Stromal cell of bone marrow (primary cell): ENCODE data around the gene CFAP77.

Experiments used
- DNase-seq: peaks from one replicate; pipeline ENCODE4 v3.0.0-alpha.2; 2012; ENCODE audit warnings: low read depth

Gene CFAP77

GRCh38 chr9:132456241-132456640, 46.2 kb downstream of the CFAP77 start:
- no peak for DNase-seq

- DNase-seq: no peak
Observed at GRCh38 chr9:132457504-132458236, 47.7 kb downstream of the CFAP77 start.

GRCh38 chr9:132458432-132458831, 48.4 kb downstream of the CFAP77 start:
- DNase-seq: no peak

- DNase-seq: no peak
Observed at GRCh38 chr9:132459661-132460060, 49.6 kb downstream of the CFAP77 start.

GRCh38 chr9:132460240-132460639, 50.2 kb downstream of the CFAP77 start:
- DNase-seq: no peak

- DNase-seq: no peak
Observed at GRCh38 chr9:132461281-132461896, 51.4 kb downstream of the CFAP77 start.

GRCh38 chr9:132461971-132462370, 52.0 kb downstream of the CFAP77 start:
- DNase-seq: no peak

GRCh38 chr9:132464547-132464946, 54.5 kb downstream of the CFAP77 start:
- no peak for DNase-seq

GRCh38 chr9:132465131-132465635, 55.2 kb downstream of the CFAP77 start:
- no peak for DNase-seq

- DNase-seq: no peak
Observed at GRCh38 chr9:132472199-132472598, 62.2 kb downstream of the CFAP77 start.

GRCh38 chr9:132472599-132472998, 62.6 kb downstream of the CFAP77 start:
- no peak for DNase-seq

- DNase-seq: no peak
Observed at GRCh38 chr9:132474253-132474652, 64.2 kb downstream of the CFAP77 start.

GRCh38 chr9:132478353-132479050, 68.5 kb downstream of the CFAP77 start:
- no peak for DNase-seq

- DNase-seq: no peak
Observed at GRCh38 chr9:132479733-132480132, 69.7 kb downstream of the CFAP77 start.

GRCh38 chr9:132481053-132481849, 71.2 kb downstream of the CFAP77 start:
- DNase-seq: no peak

GRCh38 chr9:132482196-132482813, 72.3 kb downstream of the CFAP77 start:
- DNase-seq: no peak

- no peak for DNase-seq
Observed at GRCh38 chr9:132485393-132485792, 75.4 kb downstream of the CFAP77 start.

GRCh38 chr9:132486706-132487350, 76.8 kb downstream of the CFAP77 start:
- no peak for DNase-seq

GRCh38 chr9:132487351-132487791, 77.4 kb downstream of the CFAP77 start:
- DNase-seq: no peak

GRCh38 chr9:132487980-132488535, 78.0 kb downstream of the CFAP77 start:
- no peak for DNase-seq

GRCh38 chr9:132488626-132489025, 78.6 kb downstream of the CFAP77 start:
- DNase-seq: no peak
